NCI-H2029 (cell line): ENCODE data around the gene PGM3.

Experiments used
- DNase-seq: peaks from one replicate; lab custom pipeline; 2025; lab: John Stamatoyannopoulos, UW

The PGM3 gene

DNA sequence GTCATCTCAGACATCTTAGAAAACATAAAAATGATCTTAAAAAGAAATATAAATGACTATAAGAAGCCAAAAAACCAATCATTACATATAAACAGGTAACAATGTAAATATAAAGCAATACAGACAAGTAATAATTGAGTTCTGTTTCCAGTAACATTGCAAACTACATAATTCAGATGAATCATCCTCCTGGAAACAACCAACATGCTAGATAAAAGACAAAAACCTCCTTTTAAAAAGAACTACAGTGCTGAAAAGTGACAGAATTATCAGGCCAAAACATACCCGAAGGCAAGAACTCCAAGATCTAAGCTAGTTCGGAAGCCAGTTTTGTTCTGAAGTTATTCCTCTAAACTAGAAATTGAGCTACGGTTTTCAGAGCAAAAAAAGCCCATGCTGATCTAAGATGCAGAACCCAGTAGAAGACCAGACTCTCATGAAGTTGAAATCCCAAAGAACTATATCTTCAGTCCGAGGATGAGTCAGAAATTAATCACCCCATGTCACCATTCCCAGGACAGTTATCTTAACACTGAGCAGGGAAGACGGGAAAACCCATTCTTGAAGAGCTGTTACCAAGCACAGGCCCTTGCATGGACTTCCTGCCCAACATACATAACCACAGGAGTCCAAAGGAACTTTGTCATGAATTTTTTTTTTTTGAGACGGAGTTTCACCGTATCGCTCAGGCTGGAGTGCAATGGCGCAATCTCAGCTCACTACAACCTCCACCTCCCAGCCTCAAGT, 9.8 kb downstream of the PGM3 start:
- DNase-seq = no peak

- no peak for DNase-seq
These were observed 11.0 kb downstream of the PGM3 start for GRCh38 chr6:83182114-83182513.

DNA sequence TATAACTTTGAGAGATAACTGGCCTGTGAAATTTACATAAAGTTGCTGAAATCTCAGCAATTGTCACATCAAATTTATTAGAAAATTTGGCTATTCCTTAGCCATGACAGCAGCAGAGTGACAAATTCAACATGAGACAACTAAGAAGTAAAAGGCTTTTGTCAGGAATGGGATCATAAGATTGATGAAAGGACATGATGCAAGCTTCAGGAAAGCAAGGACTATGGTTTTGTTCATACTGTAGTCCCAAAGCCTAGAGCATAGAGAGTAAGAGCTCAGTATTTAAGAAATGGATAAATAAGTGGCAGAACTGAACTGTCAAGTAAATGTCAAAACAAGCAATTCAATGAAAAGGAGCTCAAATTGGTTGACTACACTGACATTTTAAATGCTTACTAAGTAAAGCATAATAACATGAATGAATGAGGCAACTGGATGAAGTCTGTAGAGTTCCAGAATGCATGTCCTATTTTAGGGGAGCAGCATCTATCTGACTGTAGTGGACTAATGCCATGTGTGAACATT, 12.6 kb downstream of the PGM3 start:
- DNase-seq = no peak

- no peak for DNase-seq
These were observed 16.8 kb downstream of the PGM3 start for GRCh38 chr6:83176246-83176645.

DNA sequence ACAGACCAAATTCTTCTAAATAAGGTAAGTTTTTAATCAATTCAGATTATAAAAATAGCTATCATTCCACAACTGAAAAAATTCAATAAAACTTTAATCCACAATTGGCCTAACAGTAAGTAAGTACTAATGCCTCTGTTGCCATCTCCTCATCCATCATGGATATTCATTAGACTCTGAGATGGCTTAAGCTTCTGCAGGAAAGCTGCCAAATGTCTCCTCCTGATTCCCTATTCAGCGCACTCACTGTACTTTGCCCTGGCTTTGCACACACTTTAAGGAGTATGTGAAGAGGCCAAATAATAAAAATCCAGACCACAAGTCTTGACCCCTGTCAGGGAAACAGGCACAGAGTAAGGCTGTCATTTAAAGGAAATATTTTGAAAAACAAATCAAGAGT, 23.6 kb downstream of the PGM3 start:
- DNase-seq = no peak

GRCh38 chr6:83169106-83169505, 24.0 kb downstream of the PGM3 start:
- no peak for DNase-seq

GRCh38 chr6:83168556-83168955, 24.5 kb downstream of the PGM3 start:
- no peak for DNase-seq

DNA sequence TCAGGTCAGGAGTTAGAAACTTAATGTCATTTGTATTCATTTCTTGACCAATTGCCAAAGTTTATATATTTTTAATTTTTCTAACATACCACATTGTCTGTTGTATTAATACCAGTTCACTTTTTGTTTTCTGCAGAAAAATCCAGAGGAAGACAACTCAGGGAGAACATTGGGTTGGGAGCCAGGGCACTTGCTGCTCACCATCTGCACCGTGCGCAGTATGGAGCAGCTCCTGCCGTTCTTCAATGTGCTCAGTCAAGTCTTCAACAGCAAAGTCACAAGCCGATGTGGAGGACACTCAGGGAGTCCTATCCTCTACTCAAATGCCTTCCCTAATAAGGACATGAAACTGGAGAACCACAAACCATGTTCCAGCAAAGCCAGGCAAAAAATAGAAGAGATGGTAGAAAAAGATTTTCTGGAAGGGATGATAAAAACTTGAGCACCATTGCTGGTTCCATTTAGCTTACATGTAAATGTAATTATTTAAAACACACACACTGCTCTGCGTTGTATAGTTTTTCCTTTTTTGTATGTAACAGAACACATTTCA, 25.3 kb downstream of the PGM3 start:
- no peak for DNase-seq

DNA sequence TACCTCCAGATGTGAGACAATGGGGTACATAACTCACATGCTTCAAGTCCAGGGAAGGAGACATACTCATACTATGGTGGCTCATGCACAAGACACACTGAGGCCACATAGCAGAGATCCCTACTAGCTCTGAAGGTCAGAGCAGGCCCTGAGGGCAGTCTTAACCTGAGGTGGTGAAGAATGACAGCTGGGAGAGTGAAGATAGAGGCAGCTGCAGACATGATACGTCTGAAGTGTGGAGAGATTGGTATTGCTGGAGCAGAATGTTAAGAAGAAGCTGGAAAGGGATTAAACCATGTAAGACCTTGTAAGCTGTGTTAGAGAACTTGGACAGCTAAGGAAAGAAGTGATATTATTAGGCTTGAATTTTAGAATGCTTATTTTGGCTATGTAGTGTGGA, 32.9 kb downstream of the PGM3 start:
- no peak for DNase-seq

DNA sequence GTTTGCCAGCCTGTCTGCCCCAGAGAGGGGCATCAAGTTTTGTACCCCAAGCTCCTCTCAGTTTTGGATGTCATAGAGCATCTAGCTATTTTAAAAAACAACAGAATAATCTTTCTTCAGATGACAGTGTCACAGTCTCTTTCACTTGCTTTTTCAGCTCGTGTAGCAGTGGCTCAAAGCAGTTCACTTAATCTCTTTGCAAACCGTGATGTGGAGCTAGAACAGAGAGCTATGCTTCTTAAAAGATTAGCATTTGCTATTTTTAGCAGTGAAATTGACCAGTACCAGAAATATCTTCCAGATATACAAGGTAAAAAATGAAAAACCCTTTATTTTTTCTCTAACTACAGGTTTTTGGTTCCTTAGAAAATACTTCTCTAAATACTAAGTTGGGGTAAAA, 37.3 kb downstream of the PGM3 start:
- no peak for DNase-seq

- no peak for DNase-seq
These were observed 39.1 kb downstream of the PGM3 start for GRCh38 chr6:83153883-83154521.

- DNase-seq = no peak
These were observed 40.2 kb downstream of the PGM3 start for GRCh38 chr6:83152913-83153312.

DNA sequence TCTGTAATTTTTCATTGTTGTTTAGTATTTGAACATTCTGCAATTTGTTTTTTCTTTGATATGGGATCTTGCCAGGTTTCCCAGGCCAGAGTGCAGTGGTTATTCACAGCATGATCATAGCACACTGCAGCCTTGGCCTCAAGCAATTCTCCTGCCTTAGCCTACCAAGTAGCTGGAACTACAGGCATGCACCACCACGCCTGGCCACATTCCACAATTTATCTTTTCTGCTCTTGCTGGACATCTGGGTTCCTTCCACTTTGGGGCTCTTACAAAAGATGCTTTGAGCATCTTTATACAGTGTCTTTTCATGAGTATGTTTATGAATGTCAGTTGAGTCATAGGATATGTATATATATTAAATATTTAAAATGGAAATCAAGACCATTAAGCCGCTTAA, 42.0 kb downstream of the PGM3 start:
- DNase-seq = no peak

- no peak for DNase-seq
These were observed 54.3 kb downstream of the PGM3 start for GRCh38 chr6:83138758-83139157.

DNA sequence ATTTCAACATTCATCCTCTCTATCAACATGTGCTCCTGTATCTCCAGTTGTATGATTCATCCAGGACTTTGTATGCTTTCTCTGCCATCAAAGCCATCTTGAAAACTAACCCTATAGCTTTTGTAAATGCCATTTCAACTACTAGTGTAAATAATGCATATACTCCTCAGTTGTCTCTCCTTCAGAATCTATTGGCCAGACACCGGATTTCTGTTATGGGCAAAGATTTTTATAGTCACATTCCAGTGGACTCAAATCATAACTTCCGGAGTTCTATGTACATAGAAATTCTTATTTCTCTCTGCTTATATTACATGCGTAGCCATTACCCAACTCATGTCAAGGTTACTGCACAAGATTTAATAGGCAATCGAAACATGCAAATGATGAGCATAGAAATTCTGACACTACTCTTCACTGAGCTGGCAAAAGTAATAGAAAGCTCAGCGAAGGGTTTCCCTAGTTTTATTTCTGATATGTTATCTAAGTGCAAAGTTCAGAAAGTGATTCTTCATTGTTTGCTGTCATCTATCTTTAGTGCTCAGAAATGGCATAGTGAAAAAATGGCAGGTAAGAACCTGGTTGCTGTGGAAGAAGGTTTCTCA, 54.8 kb downstream of the PGM3 start:
- DNase-seq = no peak

DNA sequence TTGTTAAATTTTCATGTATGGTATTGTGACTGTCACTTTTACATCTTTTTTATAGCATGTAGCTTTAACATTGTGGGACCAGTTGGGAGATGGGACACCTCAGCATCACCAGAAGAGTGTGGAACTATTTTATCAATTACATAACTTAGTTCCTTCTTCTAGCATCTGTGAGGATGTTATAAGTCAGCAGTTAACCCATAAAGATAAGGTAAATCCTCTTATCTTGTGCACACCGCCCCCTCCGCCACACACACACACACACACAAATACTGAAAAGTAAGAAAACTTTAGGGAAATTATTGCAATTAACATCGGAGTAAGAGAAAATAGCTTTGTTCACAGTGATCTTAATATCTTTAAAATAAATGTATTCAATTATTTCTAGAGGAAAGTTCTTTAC, 60.9 kb downstream of the PGM3 start:
- no peak for DNase-seq

DNA sequence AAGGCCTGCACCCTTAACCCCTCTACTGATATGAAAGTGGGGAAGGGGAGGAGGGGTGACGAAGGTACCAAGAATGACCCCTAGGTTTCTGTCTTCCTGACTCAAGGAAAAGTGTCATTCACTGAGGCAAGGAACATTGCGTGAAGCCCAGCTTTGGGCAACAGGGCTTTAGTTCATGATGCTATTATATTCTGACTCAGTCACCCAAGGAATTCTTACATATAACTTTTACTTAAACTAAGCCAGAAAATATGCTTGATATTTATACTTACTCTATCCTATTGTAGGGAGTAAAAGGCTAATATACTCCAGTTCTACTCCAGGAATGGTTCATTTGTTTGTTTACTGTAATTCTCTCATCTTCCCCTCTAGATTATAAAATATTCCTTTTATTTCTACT, 65.1 kb downstream of the PGM3 start:
- no peak for DNase-seq

DNA sequence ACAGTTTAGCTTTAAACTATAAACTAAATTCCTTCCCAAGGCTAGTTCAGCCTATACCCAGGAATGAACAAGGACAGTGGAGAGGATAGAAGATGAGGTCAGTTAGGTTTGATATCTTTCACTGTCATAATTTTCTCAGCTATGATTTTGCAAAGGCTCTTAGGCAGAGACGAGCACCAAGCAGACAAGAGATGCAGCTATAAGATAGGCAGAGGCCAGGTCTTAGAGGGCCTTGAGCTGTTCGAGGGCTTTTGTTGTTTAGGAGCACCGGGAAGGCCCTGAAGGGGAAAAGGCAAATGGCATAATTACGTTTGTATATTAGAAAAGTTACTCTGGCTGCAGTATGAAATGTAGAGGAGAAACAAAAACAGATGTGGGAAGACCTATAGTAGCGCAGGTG, 65.8 kb downstream of the PGM3 start:
- DNase-seq = no peak

GRCh38 chr6:83126807-83127206, 66.3 kb downstream of the PGM3 start:
- DNase-seq = no peak

DNA sequence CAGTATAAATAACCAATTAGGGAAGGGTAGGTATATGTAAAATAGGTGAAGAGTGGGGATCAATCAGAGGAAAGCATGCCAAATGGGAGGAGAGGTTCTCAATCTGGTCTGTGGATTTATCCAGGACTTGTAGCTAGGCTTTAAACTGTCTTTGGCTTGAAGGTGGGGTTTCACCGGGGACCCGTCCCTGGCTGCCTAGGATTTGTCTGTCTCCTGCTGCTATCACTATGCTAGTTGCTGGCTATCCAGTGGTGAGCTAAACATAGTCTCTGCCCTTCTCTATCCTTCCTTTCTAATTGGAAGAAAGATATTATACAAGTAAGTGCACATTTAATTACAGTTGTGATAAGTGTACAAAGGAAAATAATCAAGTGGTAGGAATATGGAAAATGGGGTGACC, 66.8 kb downstream of the PGM3 start:
- DNase-seq = no peak

DNA sequence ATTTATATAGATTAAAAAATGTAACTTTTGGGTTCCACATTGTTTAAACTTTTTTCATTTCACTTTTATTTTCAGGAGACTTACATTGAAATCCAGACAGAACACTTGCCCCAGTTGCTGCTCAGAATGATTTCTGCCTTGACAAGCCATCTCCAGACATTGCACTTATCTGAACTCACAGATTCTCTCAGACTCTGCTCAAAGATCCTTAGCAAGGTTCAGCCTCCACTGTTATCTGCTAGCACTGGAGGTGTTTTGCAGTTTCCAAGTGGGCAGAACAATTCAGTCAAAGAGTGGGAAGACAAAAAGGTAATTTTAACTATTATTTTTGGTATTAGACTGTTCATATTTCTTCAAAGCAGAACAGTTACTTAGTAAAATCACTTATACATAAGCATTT, 67.6 kb downstream of the PGM3 start:
- DNase-seq = no peak

GRCh38 chr6:83124553-83124952, 68.5 kb downstream of the PGM3 start:
- DNase-seq = no peak

- DNase-seq = no peak
These were observed 73.2 kb downstream of the PGM3 start for GRCh38 chr6:83119742-83120300.
